HT1080 (cell line): ENCODE data around the gene ANO1. TPM values are rescaled to one million over a fixed set of nuclear protein-coding genes. Genes with fewer than 3 reads are reported as not detected.

ENCODE experiments used
- small RNA-seq: library from RNA; depleted of rRNA; stranded (forward); fragments of <200 nt; gene quantifications from one replicate; pipeline ENCODE3, GENCODE V24; 2014
- total RNA-seq: library from RNA; depleted of rRNA; stranded (reverse); fragments of >200 nt; shearing (Covaris generic); gene quantifications from 2 replicates; pipeline ENCODE4 v1.2.3, GENCODE V29; 2014; rRNA removed

ANO1 gene
- total RNA-seq, 1 experiment from 2014 or later = 0.26 TPM

Small RNA genes lying within 50 kb of the gene (small RNA-seq; reads per million reads assigned to genes)
- not detected for gene RNU6-1175P

Other genes with a start within 250 kb of the ANO1 start
- 67.1 and 81.0 TPM in 2 replicates for gene FADD, start 125.0 kb downstream of the ANO1 start, total RNA-seq
- gene PPFIA1, start 192.4 kb downstream of the ANO1 start, total RNA-seq = 27.7 and 28.2 TPM in 2 replicates